Heart left ventricle (tissue), 16 donors: Measurements from ENCODE around the gene MRPS6. TPM values are rescaled to one million over a fixed set of nuclear protein-coding genes. Genes with fewer than 3 reads are reported as not detected.
A peak's percentile ranks its signal among the peaks of the same experiment; 100 is the strongest.

Experiments used
- ATAC-seq, 4 donors: fragments of 200-7000 bp; cut with Tn5 transposase; one replicate each; pipeline ENCODE4 v1.9.1; 2020 to 2022; ENCODE audit warnings: moderate library complexity in 4 of 4, mild to moderate bottlenecking in 3 of 4, moderate number of reproducible peaks in 1 of 4
- DNase-seq, 5 donors: peaks; one replicate each; pipeline ENCODE4 v3.0.0-alpha.2; 2020
- H3K27ac ChIP-seq, 12 donors: fragments of 200-600 bp; sonication (generic) in 4 of 12; one replicate each; pipeline versions ENCODE4 v1.5.0 to v1.8.0; 2016 to 2022; ENCODE audit warnings: mild to moderate bottlenecking in 2 of 12
- H3K27me3 ChIP-seq, 9 donors: fragments of 200-600 bp; sonication (generic) in 2 of 9; one replicate each; pipeline versions ENCODE4 v1.5.1 to v1.8.0; 2016 to 2022; ENCODE audit warnings: mild to moderate bottlenecking in 3 of 9
- H3K36me3 ChIP-seq, 9 donors: fragments of 200-600 bp; sonication (generic) in 2 of 9; one replicate each; pipeline versions ENCODE4 v1.5.0 to v1.8.0; 2018 to 2022; ENCODE audit warnings: mild to moderate bottlenecking in 2 of 9
- H3K4me1 ChIP-seq, 12 donors: fragments of 200-600 bp; sonication (generic) in 4 of 12; one replicate each; pipeline versions ENCODE4 v1.5.0 to v1.8.0; 2016 to 2022; ENCODE audit warnings: mild to moderate bottlenecking in 3 of 12
- H3K4me3 ChIP-seq, 12 donors: fragments of 200-600 bp; sonication (generic) in 4 of 12; one replicate each; pipeline versions ENCODE4 v1.5.0 to v1.8.0; 2017 to 2022; ENCODE audit warnings: mild to moderate bottlenecking in 9 of 12, moderate library complexity in 4 of 12
- H3K9me3 ChIP-seq, 12 donors: fragments of 200-600 bp; sonication (generic) in 4 of 12; one replicate each; pipeline versions ENCODE4 v1.5.0 to v1.8.0; 2016 to 2022; ENCODE audit warnings: mild to moderate bottlenecking in 1 of 12
- POLR2A ChIP-seq, 2 donors: fragments of 450-650 bp; IDR thresholded peaks; one replicate each; pipeline ENCODE4 v1.6.1; 2017; ENCODE audit warnings: antibody characterized with exemption in 2 of 2, mild to moderate bottlenecking in 2 of 2, moderate library complexity in 2 of 2
- WGBS, 4 donors: extraction: QIAGEN DNeasy Blood & Tissue Kit in 2 of 4; methylation state at CpG; one replicate each; pipeline versions ENCODE4 v1.1.5 to v1.1.7; 2013 to 2018; 5-methylcytosine and 5-hydroxymethylcytosine counted together
- intact Hi-C, 10 donors: fragments of 100-400 bp; cut with DNase I; formaldehyde crosslinking; loops; one replicate each; pipeline versions ENCODE4 v1.11.1 to v1.14.2; 2022
- polyA plus RNA-seq, 2 donors: library from polyadenylated mRNA; stranded (reverse); fragments of 200-250 nt; gene quantifications; one replicate each; pipeline ENCODE4 v1.2.3, GENCODE V29; 2013
- total RNA-seq, 9 donors: library from RNA; depleted of rRNA in 2 of 9; stranded (reverse); fragments of >200 nt in 2 of 9; fragmentation: NEBNext Ultra II Directional in 3 of 9; extraction: Animal tissue kit (Norgen Biotek cat#: 25700) in 3 of 9; gene quantifications; one replicate each; pipeline versions ENCODE4 v1.1.0 to v1.2.4, GENCODE V29; 2016 to 2023
- TF ChIP-seq, protein P1 (sequence below), 12 donors: fragments of 200-600 bp; sonication (generic) in 4 of 12; IDR thresholded peaks; one replicate each; pipeline versions ENCODE4 v1.5.0 to v1.8.0; 2018 to 2022; ENCODE audit warnings: antibody characterized with exemption in 12 of 12, mild to moderate bottlenecking in 5 of 12
- donor health status: ischemic (EF 13 %, LVEDD 7.1; RV severe dilation, severe dysfunction).
- donor health status: healthy with polysubstance abuse.
- donor health status: DM: no; HTN: yes; CAD: no.
- donor health status: DM: no; HTN: no; CAD: no.
- donor health status: ischemic (EF 25% LVEDD 6.9; RV normal size, moderate dysfunction).
- donor health status: ischemic (EF 25% LVEDD 5.7; RV mildly dilated, moderate dysfunction).
- donor health status: healthy.
- donor health status: DM: yes; HTN: yes; CAD: no.
- donor health status: ischemic (EF 35%, LVEDD 5.7; RV mildly dilated, moderate dysfunction).
- donor health status: nonischemic (EF 11% LVEDD 7.7; RV severe dilation, severe dysfunction).
- donor health status: DM: yes; HTN: yes; CAD: no.
- donor health status: PGD.
- donor health status: ischemic (EF 29% LVEDD 5.4; RV normal size, mild dysfunction).
- donor health status: nonischemic (EF 23%, LVEDD 6.1; RV moderate dilation, normal function).

Gene MRPS6
- total and polyA plus RNA-seq, 11 donors, result 21.8 to 61.7 (median 44.6) TPM

DNA sequence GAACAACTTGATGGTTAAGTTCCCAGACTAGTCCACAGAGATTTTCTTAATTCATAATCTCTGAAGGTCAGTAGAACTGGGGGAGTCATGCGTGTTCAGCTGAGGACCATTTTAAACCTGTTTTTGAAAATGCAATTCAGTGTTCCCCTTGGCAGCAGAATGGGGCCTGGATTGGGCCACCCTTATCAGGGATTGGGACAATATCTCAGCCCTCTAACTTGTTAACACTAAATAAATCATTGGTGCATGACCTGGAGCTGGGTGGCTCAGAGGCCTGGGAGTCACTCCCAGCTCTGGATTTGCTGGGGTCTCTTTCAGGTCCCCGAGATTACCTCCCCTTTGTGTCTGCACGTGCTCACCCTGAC is 55.3 kb downstream of the MRPS6 start:
- Histone ChIP-seq H3K4me3 (peak overlapping the region in 1 of 12 donors; percentile 39), H3K36me3 (peaks cover 0 to 26% (median 13%) of the 10 kb centered on the region in 9 donors), H3K27ac (peak overlapping the region; percentile 48 to 91 (median 78)), H3K9me3 (no peaks in the 10 kb centered on the region), H3K27me3 (no peaks in the 10 kb centered on the region), H3K4me1 (peaks cover 4 to 66% (median 52%) of the 10 kb centered on the region in 12 donors)
- intact Hi-C loops, result loop anchor here in 3 of 10 donors (1.0 to 5.0 kb wide), 3 partner anchors 74 to 219 kb away; no protein-coding TSS in a partner anchor
- ATAC-seq (peak in 3 of 4 donors; percentile 5 to 11 (median 8)), DNase-seq (no peak)
- WGBS, 4 donors, result 28 to 40% (median 31%) methylated on average over 3 of the region's 3 CpGs
- TF ChIP-seq POLR2A (IDR thresholded peaks at IDR 0.05), result no peak
- TF ChIP-seq, protein P1, sequence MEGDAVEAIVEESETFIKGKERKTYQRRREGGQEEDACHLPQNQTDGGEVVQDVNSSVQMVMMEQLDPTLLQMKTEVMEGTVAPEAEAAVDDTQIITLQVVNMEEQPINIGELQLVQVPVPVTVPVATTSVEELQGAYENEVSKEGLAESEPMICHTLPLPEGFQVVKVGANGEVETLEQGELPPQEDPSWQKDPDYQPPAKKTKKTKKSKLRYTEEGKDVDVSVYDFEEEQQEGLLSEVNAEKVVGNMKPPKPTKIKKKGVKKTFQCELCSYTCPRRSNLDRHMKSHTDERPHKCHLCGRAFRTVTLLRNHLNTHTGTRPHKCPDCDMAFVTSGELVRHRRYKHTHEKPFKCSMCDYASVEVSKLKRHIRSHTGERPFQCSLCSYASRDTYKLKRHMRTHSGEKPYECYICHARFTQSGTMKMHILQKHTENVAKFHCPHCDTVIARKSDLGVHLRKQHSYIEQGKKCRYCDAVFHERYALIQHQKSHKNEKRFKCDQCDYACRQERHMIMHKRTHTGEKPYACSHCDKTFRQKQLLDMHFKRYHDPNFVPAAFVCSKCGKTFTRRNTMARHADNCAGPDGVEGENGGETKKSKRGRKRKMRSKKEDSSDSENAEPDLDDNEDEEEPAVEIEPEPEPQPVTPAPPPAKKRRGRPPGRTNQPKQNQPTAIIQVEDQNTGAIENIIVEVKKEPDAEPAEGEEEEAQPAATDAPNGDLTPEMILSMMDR (IDR thresholded peaks at IDR 0.05), result no peak

DNA sequence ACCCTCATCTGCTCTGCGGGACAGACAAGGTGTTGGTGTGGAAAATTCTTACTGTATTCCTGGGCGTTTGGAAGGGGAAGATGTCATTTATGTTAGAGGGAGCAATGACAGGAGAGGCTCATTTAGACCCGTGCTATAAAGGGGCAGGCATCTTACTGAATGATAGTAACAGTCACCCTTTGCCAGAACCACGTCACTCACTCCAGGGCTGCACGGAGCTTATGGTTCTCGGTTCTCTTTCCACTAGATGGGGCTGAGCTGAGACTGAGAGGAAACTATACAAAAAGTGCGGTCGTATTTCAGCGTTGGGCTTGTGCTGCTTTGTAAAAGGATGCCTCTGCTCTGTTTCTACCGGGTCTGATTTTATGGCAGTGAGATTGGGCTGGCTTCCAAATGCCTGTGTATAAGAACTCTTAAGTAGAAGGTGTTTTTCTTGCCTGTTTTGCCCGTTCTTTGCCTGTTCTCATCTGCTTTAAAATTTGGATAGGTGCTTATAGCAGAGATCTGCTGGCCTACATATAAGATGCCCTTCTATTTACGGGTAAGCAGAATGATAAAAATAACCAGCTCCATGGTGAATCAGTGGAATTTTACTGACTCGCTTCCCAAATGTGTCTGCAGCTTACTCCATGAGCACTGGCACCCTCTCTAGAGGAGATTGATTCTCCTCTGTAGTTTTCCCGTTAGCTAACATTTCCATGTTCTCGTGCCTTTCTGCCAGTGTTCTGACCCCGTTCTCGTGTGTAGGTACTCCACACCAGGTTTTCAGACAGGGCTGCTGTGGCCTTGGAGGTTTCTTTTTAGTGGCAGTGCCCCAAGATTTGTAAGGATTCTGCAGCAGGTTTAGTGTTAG is 55.9 kb downstream of the MRPS6 start:
- H3K9me3 ChIP-seq, result no peaks in the 10 kb centered on the region
- DNase-seq (peak; percentile 71 to 85 (median 75)), ATAC-seq (peak; percentile 93 to 94 (median 94))
- peak overlapping the region in 6 of 12 donors; percentile 13 to 39 (median 24) for H3K4me3 ChIP-seq
- 22 to 34% (median 33%) methylated on average over 17 of the region's 17 CpGs for WGBS, 4 donors
- intact Hi-C loops, result loop anchor here in 3 of 10 donors (1.0 to 5.0 kb wide), 3 partner anchors 73 to 218 kb away; no protein-coding TSS in a partner anchor
- peaks cover 0 to 26% (median 13%) of the 10 kb centered on the region in 9 donors for H3K36me3 ChIP-seq
- H3K27me3 ChIP-seq, result no peaks in the 10 kb centered on the region
- H3K27ac ChIP-seq, result peak overlapping the region; percentile 48 to 91 (median 78)
- TF ChIP-seq, protein P1 (IDR thresholded peaks at IDR 0.05), result peak in 11 of 12 donors; percentile 12 to 65 (median 39)
- TF ChIP-seq POLR2A (IDR thresholded peaks at IDR 0.05), result peak in 1 of 2 donors; percentile 22
- H3K4me1 ChIP-seq, result peaks cover 4 to 67% (median 52%) of the 10 kb centered on the region in 12 donors

DNA sequence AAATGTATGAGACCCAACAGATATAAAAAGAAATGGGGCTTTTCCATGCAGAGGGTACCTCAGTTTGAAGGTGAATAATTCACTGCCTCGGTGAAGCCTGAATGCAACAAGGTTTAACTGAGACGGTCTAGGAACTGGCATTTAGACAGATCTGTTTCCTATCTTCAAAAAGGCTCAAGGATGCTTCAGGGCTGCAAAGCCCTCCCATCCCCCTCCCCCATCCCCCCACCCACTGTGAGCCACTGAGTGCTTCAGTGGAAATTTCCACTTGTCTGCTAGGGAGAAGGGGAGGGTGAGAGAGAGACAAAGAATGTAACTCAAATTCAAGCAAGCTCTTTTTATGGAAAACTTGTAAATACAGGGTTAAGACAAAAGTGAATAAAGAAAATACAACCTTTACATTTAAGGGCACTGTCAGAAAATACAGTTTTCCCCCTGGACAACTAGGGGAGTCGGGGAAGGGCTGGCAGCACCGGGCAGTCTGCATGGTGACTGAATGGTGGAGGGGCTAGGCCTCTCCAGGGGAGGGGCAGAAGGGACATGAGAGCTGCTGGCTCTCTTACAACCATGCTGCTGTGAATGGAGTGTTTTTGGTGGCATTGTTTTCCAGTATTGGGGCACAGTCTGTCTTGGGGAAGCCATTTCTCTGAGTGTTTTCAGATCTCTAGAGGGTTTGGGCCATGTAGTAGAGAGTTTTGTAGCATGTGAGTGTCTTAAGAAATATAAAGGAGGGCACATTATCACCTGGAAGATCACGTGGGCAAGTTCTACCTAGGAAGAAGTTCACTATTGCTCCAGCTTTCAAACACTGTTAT is 56.7 kb downstream of the MRPS6 start:
- no peaks in the 10 kb centered on the region for H3K9me3 ChIP-seq
- H3K27ac ChIP-seq, result peak overlapping the region; percentile 29 to 91 (median 78)
- intact Hi-C loops, result loop anchor here in 7 of 10 donors (1.0 to 5.0 kb wide), 4 partner anchors 67 to 217 kb away; no protein-coding TSS in a partner anchor
- peak in 1 of 4 donors; percentile 39 for ATAC-seq
- TF ChIP-seq POLR2A (IDR thresholded peaks at IDR 0.05), result no peak
- TF ChIP-seq, protein P1 (IDR thresholded peaks at IDR 0.05), result no peak
- peaks cover 4 to 62% (median 52%) of the 10 kb centered on the region in 12 donors for H3K4me1 ChIP-seq
- no peaks in the 10 kb centered on the region for H3K27me3 ChIP-seq
- H3K36me3 ChIP-seq, result peaks cover 0 to 21% (median 13%) of the 10 kb centered on the region in 9 donors
- peak overlapping the region in 5 of 12 donors; percentile 13 to 39 (median 28) for H3K4me3 ChIP-seq
- no peak for DNase-seq
- WGBS, 4 donors, result 40 to 48% (median 43%) methylated on average over 5 of the region's 5 CpGs
